GM18499 (cell line): ENCODE results near the gene NPAS1.
"Not testable (repeated sequence)": the region's sequence is repeated elsewhere in the genome, so short reads cannot be mapped to it uniquely, and the experiment has no call there.

Experiments used
- ATAC-seq: cut with Tn5 transposase; IDR thresholded peaks from one replicate; pipeline ENCODE4 v1.9.1; 2021; ENCODE audit warnings: moderate number of reproducible peaks; ENCODE audit not compliant: insufficient read depth, unreplicated experiment

The NPAS1 gene

GRCh38 chr19:47040869-47041268 lies 21.2 kb downstream of the NPAS1 start:
- no peak for ATAC-seq

- no peak for ATAC-seq
Measured at GRCh38 chr19:47044946-47045866, 25.6 kb downstream of the NPAS1 start.

- no peak for ATAC-seq
Measured at GRCh38 chr19:47045867-47046470, 26.3 kb downstream of the NPAS1 start.

GRCh38 chr19:47047272-47047762 lies 27.7 kb downstream of the NPAS1 start:
- ATAC-seq: no peak

DNA sequence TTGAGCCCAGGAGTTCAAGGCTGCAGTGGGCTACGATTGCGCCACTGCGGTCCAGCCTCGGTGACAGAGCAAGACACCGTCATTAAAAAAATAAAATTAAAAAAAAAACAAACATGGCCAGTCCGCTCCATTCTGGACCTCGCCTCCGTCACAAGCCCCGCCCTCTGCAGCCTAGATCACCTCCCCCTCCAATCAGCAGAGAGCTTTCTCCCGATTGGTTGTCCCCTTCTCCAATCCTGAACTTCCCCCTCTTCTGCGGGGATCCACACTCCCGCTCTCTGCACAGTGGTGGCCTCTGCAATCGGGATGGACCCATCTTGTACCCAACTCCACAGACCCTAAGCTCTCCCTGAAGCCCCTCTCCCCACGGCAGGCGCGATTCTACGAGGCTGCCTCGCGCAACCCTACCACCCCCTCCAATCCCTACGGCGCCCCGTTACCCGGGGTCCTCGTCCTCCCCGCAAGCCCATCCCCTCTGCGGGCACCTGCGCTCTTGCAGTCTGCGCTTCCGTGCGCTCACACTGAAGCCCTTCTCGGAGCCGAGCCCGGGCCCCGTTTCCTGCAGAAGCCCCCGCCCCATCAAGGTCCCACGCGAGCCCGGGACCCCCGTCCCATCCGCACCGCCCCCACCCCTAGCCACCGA lies 28.2 kb downstream of the NPAS1 start:
- no peak for ATAC-seq

DNA sequence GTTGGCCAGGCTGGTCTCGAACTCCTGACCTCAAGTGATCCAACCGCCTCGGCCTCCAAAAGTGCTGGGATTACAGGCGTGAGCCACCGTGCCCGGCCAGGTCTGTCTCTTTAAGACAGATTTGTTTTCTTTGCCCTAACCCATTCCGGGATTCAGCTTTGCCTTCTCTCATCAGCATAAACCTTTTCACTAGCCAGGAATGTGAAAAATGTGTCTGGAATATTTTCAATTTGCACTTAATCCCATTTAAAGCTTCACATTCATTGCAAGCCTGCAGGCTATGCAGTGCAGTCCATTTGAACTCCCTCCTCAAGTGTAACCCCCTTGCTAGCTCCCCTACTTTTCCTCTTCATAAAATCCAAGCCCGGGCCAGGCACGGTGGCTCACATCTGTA lies 29.7 kb downstream of the NPAS1 start:
- no peak for ATAC-seq

DNA sequence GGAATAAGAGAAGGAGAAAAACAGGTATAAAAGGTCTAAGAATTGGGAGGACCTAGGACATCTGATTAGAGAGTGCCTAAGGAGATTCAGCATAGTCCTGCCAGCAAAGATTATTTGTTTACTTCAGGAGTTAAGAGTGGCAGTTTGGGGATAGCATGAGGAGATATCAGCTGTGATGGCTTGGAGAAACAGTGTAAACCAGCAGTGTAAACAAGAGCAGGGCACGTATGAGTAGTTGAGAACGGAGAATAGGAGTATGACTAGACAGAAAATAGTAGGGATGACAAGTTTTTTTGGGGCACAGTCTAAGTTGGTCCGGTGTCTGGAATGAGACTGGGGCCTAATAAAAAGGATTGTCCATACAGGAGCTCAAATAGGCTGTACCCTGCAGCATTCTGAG lies 30.9 kb downstream of the NPAS1 start:
- not testable (repeated sequence) for ATAC-seq

- no peak for ATAC-seq
Measured at GRCh38 chr19:47056411-47056810, 36.8 kb downstream of the NPAS1 start.

- ATAC-seq: no peak
Measured at GRCh38 chr19:47057328-47057727, 37.7 kb downstream of the NPAS1 start.

DNA sequence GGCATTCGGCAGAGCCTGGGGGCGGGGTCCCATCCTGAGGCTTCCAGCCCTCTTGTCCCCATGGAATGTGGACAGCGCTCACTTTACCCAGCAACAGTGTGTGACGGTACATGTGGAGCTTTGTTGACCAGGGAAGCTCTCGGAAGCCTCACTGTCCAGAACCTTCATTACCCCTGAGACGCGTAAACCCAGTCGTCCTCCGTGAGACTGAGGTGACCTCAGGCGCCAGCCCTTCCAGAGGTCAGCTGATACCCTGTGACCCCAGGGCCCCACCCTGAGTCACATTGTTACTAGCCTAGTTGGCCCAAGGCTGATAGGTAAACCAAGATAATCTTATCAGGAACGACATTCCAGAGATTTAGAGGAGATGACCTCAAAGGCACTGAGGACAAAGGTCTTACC lies 39.0 kb downstream of the NPAS1 start:
- no peak for ATAC-seq

GRCh38 chr19:47063874-47064273 lies 44.2 kb downstream of the NPAS1 start:
- no peak for ATAC-seq

GRCh38 chr19:47065242-47065641 lies 45.6 kb downstream of the NPAS1 start:
- ATAC-seq: no peak

DNA sequence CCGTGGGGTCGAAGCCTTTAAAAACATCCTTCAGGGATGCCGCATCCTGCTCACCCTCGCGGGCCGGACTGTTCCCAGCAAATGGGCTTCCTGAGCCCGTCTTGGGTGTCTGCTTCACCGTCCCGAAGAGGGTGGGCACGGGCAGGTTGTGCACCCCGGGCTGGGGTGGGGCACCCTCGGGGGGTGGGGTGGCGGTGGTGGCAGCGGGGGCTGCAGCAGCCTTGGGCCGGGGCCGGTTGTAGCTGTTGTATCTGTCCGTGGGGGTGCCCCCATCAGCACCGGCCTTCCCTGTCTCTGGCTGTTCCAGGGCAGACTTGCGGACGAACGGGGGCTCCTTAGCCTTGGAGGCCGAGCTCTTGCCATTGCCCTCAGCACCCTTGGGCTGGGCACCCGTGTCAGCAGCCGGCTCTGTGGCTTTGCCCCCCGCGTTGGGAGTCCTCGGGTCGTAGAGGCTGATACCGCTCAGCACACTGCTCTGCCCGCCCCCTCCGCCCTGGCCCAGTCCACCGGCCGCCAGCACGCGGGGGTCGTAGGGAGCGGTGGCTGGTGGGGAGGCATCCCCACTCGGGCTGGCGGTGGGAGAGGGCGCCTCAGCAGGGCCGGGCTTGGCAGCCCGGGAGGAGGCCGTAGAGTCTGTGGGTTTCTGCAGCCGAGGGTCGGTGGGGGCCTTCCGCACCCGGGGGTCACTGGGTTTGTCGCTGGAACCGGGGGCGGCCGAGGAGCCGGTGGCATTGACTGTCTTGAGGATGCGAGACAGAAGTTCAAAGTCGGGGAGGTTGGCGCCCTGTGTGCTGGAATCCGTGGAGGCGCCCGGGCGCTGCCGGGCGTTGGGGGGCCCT lies 47.0 kb downstream of the NPAS1 start:
- no peak for ATAC-seq

DNA sequence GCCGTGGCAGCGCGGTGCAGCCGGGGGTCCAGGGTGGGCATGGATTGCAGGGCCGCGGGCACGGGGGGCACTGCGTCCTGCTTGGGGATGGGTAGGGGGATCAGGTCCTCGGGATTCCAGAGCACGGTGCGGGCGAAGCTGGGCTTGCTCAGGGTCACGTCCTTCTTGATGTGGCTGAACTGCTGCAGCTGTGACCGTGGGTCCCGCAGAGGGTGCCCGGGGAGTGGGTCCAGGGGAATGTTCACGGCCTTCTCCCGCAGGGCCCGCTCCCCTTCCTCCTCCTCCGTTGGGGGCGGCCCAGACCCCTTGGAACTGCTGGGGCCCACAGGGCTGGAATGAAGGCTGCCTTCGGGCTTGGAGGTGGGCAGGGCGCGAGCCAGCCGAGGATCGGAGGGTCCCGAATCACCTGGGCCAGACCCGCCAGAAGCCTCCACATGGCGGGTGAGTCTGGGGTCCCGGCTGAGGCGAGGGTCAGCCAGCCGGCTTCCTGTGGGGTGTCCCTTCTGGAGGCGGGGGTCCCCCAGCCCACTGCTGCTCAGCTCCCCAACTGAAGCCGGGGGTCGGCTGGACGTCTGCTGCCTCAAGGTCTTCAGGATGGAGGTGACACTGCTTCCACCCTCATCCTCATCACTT lies 47.7 kb downstream of the NPAS1 start:
- ATAC-seq: no peak

GRCh38 chr19:47068246-47068645 lies 48.6 kb downstream of the NPAS1 start:
- no peak for ATAC-seq

DNA sequence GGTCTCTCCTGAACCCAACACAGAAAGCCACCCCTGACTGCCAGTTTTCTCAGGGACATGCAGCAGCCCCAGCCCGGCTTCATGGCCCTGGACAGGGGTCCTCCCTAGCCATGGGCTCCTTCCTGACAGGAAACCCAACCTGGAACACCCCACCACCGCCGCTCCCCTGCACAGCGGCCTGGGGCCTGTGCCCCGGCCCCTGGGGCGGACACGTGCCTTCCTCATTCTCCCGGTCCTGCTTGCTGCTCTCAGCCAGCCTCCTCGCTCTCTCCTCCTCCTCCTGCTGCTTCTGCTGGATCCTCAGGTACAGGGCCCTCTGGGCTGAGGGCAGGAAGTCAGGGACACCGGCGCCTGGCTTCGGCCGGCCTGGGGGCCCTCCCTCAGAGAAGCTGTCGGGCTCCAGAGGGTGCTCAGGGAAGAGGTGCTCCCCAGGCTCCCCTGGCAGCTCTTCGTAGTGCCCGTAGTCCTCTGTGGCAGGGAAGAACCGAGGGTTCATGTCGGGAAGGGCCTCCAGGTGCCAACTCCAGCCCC lies 49.3 kb downstream of the NPAS1 start:
- ATAC-seq: no peak

GRCh38 chr19:47069795-47070194 lies 50.2 kb downstream of the NPAS1 start:
- ATAC-seq: no peak

GRCh38 chr19:47070756-47071155 lies 51.1 kb downstream of the NPAS1 start:
- ATAC-seq: no peak

DNA sequence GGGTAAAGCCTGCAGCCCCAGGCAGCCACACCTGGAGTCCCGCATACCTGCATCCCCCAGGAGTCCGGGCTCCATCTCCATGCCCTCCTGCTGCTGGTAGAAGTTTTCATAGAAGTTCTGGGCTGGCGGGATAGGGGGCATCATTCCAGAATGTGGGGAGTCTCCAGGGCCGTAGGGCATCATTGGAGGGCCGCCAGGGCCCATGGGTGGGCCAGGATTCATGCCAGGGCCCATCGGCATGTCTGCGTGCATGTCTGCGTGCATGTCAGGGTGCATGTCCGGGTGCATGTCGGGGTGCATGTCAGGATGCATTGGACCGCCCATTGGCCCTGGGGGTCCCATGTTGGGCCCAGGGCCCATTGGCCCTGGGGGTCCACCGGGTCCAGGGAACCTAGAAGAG lies 52.1 kb downstream of the NPAS1 start:
- no peak for ATAC-seq

DNA sequence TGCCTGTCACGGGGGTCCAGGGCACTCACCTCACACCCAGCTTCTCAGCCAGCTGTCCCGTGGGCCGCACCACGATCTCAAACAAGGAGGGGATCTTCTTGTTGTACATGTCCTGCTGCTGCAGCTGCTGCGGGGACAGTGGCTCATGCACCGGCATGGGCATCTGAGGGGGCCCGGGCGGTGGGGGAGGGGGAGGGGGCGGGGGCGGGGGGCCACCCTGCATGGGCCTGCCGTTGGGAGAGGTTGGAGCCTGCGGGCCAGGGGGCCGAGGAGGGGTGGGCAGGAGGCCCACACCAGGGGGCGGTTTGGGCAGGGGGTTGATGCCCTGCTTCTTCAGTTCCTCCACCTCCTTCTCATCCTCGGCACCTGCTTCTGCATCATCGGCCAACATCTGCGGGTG lies 52.7 kb downstream of the NPAS1 start:
- no peak for ATAC-seq
